ENCODE results near the gene MAPRE3.

The MAPRE3 gene

DNA sequence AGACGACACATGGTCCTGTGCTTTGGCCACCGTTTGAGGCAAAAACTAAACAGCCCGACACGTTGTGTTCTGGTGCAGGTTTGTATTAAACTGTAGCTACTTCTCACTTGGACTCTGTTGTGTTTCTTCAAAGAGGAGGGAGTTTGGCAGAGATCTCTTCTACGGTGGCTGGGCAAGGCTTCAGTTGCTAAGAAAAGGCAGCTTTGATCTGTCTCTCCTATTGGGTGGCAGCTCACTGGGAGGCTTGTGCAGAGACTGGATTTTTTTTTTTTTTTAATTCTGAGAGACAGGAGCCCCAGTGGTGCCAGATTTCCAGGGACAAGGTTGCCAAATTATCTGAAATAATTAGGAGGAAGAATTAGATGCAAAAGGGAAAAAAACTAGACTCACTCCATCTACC lies 20.2 kb upstream of the MAPRE3 start:
- no peak for DNase-seq (ENCODE audit: low spot score)

DNA sequence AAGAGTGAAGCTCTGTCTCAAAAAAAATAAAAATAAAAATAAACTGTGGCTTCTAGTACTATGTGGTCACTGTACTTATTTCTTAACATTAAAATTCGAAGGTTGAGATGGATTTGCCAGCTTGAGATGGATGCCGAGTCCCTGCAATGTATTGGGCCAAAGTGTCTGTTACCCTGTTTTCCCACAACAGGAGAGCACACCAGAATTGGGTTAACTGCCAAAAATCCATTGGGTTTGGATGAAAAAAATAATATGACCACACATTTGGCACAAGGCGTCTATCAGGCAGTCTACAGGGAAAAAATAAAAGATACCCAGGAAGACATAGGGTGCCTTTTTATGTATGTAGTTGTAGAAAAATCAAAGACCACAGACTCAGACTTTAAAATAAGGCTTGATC lies 19.2 kb upstream of the MAPRE3 start:
- no peak for DNase-seq (ENCODE audit: low spot score)

DNA sequence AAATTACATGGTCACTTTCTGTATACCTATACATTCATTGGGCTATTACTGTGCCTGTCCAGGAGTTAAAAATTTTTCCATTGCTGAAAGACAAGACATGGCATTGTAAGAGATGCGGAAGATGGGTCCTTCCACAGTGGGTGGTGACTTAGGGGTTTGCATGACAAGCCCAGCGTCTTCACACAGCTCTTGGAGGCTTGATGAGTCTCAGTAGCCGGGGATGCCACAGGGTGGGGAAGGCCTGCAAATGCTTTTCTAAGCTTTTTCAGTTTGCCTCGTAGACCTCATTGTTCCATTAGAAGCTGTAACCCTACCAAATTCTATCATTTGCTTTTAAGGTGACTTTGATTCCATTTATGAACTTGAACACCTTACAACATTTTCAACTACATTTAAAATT lies 18.1 kb upstream of the MAPRE3 start:
- no peak for DNase-seq (ENCODE audit: low spot score)

GRCh38 chr2:26954135-26954534 lies 16.3 kb upstream of the MAPRE3 start:
- no peak for DNase-seq (ENCODE audit: low spot score)

GRCh38 chr2:26957041-26957440 lies 13.4 kb upstream of the MAPRE3 start:
- no peak for DNase-seq (ENCODE audit: low spot score)

DNA sequence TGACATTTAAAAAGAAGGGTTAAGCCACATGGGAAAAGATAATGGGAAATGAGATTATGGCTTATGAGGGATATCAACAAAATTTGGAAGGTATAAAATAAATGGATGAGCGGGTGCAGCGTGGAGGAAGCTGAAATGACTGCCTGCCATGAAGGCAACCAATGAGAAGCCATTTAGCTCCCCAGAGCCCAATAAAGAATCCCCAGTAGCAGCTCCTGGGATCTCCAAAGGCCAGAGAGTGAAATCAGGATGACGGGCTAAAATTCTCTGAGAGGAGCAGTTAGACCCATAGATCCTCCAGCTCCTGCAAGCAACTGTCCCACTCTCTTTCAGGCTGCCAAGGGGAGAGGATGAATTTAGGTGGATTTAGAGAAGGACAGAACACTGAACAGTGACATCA lies 12.9 kb upstream of the MAPRE3 start:
- DNase-seq (ENCODE audit: low spot score) = no peak

DNA sequence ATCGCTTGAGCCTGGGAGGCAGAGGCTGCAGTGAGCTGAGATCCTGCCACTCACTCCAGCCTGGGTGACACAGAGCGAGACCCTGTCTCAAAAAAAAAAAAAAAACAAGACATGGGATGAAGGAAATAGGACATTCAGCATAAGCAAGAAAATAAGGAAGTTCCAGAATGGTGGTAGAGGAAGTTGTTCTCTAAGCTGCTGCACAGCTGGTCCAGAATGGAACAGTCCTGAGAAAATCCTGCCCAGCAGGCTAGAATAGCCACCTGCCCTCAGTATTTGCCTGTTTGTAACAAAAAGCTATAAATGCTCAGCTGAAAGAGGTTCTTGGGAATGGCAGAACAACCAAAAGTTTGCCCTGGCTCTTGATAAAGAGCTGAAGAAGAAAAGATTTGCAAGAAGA lies 11.1 kb upstream of the MAPRE3 start:
- DNase-seq (ENCODE audit: low spot score) = no peak

GRCh38 chr2:26964446-26965130 lies 5.8 kb upstream of the MAPRE3 start:
- no peak for DNase-seq (ENCODE audit: low spot score)

GRCh38 chr2:26968001-26968400 lies 2.4 kb upstream of the MAPRE3 start:
- no peak for DNase-seq (ENCODE audit: low spot score)

- DNase-seq (ENCODE audit: low spot score) = no peak
Observed at GRCh38 chr2:26969077-26969844, 1.2 kb upstream of the MAPRE3 start.

GRCh38 chr2:26970928-26971627 lies 641 bp downstream of the MAPRE3 start:
- DNase-seq (ENCODE audit: low spot score) = no peak

DNA sequence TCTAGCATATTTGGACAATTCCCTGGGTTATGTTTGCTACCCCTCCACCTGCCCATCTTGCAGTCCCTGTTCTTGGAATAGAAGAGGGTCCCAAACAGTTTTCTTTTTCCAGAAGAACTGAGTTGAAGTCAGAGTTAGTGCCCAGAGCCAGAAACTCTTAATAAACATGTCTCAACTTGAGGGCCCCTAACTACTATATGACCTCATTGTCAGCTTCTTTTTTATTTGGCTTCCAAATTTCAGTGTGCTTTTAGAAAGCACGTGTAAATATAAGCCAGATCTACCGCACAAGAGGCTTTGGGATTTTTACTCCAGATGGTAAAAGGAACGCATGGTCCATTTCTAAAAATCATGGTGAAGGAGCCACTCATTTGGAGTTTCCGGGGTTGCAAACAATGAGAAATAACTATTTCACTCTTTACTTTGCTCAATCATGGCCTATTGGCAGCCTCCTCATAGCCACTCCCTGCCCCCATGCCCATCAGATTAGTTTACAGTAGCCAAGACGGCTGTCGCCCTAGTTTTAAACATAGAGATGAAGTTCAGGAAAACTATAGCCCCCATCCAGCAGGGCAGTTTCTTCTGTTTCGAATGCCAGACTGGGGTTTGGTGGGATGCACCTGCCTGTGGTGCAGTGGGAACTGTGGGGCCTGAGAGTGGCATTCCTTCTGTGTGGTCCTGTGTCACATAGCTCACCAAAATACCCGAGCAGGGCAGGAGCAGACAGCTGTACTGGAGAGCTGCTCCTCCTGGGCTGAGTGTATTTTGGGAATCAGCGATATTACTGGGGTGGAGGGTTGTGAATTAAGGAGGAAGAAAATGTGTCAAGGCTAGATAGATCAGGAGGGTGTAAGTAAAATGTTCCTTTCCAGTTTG lies 1.7 kb downstream of the MAPRE3 start:
- no peak for DNase-seq (ENCODE audit: low spot score)

DNA sequence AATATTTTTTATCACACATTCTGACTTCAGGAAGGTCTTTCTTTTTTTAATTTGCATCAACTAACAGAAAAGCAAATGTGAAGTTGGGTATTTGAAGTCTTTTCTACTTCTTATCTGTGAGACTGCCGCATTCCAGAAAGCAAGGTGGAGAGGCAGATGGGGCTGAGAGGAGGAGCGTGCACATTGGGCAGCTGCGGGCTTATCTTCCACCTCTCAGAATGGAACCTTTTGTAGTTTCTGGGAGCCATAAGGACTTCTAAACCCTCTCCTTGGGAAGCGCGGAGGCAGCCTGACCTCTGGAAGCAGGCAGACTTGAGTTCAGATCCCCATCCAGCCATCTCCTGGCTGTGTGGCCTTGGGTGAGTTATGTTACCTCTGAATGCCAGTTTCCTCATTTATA lies 3.9 kb downstream of the MAPRE3 start:
- DNase-seq (ENCODE audit: low spot score) = no peak

DNA sequence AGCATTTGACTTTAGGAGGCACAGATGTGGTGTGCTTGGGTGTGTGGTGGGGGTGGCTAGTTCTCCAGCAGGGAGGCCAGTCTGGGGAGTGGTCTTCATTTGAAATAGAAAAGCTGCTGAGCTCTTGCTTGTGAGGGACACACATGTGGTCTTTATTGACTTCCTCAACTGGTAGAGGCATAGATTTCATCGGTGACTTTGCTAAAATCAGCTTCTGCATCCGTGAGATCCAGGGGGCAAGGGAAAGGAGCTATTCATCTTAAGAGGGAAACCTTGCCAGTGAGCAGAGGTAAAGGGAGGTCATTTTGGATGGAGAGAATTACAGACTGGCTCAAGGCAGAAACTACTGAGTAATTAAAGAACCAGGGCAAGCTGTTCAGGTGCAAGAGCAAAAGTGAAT lies 4.7 kb downstream of the MAPRE3 start:
- DNase-seq (ENCODE audit: low spot score) = no peak

DNA sequence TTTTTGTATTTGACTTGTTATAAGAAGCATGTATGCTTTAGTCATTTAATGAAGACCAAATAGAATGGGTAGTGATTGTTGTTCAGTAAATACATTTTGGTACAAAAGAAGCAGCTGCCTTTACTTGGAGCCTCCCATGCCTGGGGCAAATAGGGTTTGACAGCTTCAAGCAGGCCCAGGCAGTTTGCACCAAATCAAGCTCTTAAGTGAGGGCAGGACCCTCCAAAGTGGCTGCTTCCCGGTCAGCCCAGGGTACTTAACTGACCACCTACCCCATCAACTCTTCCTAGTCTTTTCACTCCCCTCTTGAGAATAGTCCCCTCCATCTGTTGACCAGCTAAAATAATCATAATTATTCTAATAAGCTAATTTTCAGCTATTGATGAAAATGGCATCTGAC lies 5.2 kb downstream of the MAPRE3 start:
- DNase-seq (ENCODE audit: low spot score) = no peak

- no peak for DNase-seq (ENCODE audit: low spot score)
Observed at GRCh38 chr2:26976237-26976636, 5.8 kb downstream of the MAPRE3 start.

DNA sequence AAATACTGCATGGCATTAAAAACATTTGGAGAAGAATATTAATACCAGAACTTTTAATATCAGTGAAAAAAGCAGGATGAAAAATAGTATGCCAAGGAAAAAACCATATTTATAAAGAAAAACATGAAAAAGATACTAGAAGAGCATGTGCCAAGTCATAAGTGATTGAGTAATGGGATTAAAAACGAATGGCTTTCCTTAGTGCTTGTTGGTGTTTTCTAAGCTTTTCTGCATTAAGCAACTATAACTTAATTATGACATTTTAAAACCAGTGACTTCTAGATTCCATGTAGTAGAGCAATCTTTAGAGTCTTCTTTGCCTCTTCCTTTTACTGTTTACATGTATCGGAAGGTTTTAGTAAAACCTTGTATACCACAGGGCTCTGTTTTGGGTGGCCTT lies 6.6 kb downstream of the MAPRE3 start:
- DNase-seq (ENCODE audit: low spot score) = no peak

- no peak for DNase-seq (ENCODE audit: low spot score)
Observed at GRCh38 chr2:26978061-26978596, 7.7 kb downstream of the MAPRE3 start.

DNA sequence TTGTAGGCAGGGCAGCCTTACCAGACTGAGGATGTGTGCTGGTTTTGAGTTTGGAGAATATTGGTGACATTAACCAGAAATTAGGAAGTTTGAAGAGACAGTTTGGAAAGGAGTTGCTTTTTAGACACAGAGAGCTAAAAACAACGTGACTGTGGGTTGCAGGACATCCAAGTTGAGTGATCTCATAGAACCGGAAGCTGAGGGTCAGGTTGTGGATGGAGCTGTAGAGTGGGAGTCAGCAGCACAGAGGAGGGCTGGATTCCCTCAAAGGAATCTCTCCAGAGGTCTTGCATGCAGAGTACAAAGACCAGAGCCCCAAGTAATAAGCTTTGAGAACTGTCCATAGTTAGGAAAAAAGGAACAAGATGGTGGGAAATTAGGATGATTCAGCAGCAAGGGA lies 9.3 kb downstream of the MAPRE3 start:
- no peak for DNase-seq (ENCODE audit: low spot score)

- DNase-seq (ENCODE audit: low spot score) = no peak
Observed at GRCh38 chr2:26980971-26981370, 10.5 kb downstream of the MAPRE3 start.

DNA sequence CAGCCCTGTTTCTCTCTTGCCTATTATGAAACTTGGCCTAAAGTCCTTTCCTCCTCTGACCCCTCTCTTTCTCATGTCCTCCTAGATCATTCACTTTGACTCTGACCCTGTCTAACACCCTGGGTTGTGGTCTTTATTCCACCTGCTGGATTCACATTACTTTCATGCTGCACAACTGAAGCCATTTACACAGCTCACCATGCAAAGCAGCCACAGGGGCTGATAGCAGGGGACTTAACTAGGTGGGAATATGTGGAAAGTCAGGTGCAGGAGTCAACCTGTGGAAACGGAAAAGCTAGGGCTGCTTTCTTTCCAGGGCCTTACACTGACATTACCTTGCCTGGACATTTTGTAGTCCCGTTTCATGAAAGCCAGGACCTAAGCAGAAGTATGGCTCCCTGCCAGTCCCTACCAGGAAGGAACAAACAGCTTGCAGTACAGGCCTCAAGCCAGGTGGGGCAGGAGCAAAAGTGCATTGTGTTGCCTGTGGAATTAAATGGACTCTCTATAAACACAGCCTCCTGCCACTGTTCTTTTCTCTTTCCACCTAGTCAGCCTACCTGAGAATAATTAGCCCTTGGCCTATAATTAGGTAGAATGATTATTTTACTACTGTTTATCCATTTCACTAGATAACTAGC lies 11.8 kb downstream of the MAPRE3 start:
- DNase-seq (ENCODE audit: low spot score) = no peak

GRCh38 chr2:26983746-26984145 lies 13.3 kb downstream of the MAPRE3 start:
- no peak for DNase-seq (ENCODE audit: low spot score)

All from activated CD4-positive, alpha-beta T cell treated with anti-CD3 and anti-CD28 coated beads, Interleukin-2, Interleukin-4, amounts not matched to agents 100 ng/mL and 50 ng/mL, durations not matched to agents 16 hours and 8 hours (primary cell).